OCI-LY1 (cell line): Measurements from ENCODE around the gene INTS2.

Experiments
- H2AFZ ChIP-seq: fragments of 200-600 bp; sonication (generic), shearing (Covaris generic); 2 replicates; pipeline ENCODE4 v1.6.0; 2014; ENCODE audit warnings: antibody characterized with exemption, mild to moderate bottlenecking, low read length
- H3F3A ChIP-seq: fragments of 200-600 bp; sonication (generic), shearing (Covaris generic); 2 replicates; pipeline ENCODE4 v1.6.0; 2014; ENCODE audit warnings: mild to moderate bottlenecking, antibody characterized with exemption, low read length, moderate library complexity; ENCODE audit not compliant: insufficient read depth
- H3K27ac ChIP-seq: fragments of 200-600 bp; sonication (generic); 2 replicates; pipeline ENCODE4 v1.5.1; 2014; ENCODE audit warnings: low read length, mixed run types, mild to moderate bottlenecking, low read depth; ENCODE audit not compliant: poor library complexity, severe bottlenecking
- H3K27me3 ChIP-seq: fragments of 200-600 bp; sonication (generic); 2 replicates; pipeline ENCODE4 v1.6.0; 2014; ENCODE audit warnings: antibody characterized with exemption, mild to moderate bottlenecking, low read length, moderate library complexity; ENCODE audit not compliant: insufficient read depth
- H3K36me3 ChIP-seq: fragments of 200-600 bp; sonication (generic); 2 replicates; pipeline ENCODE4 v1.6.1; 2014; ENCODE audit warnings: mild to moderate bottlenecking, antibody characterized with exemption, low read length, moderate library complexity, mixed read lengths; ENCODE audit not compliant: insufficient read depth
- H3K4me1 ChIP-seq: fragments of 200-600 bp; sonication (generic); 2 replicates; pipeline ENCODE4 v1.5.1; 2014; ENCODE audit warnings: mild to moderate bottlenecking, low read length, moderate library complexity; ENCODE audit not compliant: insufficient read depth, severe bottlenecking
- H3K4me2 ChIP-seq: fragments of 200-600 bp; sonication (generic), shearing (Covaris generic); 2 replicates; pipeline ENCODE4 v1.6.1; 2014; ENCODE audit warnings: low read length
- H3K4me3 ChIP-seq: fragments of 200-600 bp; sonication (generic); 2 replicates; pipeline ENCODE4 v1.5.1; 2014; ENCODE audit warnings: low read length, low read depth, mild to moderate bottlenecking, mixed read lengths; ENCODE audit not compliant: poor library complexity, severe bottlenecking
- H3K79me2 ChIP-seq: fragments of 200-600 bp; shearing (Covaris generic); 2 replicates; pipeline ENCODE4 v1.6.1; 2016; ENCODE audit warnings: mixed run types, low read length, mixed read lengths; ENCODE audit not compliant: insufficient read depth
- H3K9ac ChIP-seq: fragments of 200-600 bp; sonication (generic), shearing (Covaris generic); 2 replicates; pipeline ENCODE4 v1.6.1; 2014; ENCODE audit warnings: mild to moderate bottlenecking, low read length, mixed read lengths
- H3K9me2 ChIP-seq: fragments of 200-600 bp; sonication (generic), shearing (Covaris generic); 2 replicates; pipeline ENCODE4 v1.6.1; 2014; ENCODE audit warnings: low read depth, mild to moderate bottlenecking, low read length, mixed read lengths
- H3K9me3 ChIP-seq: fragments of 200-600 bp; shearing (Covaris generic); 2 replicates; pipeline ENCODE4 v1.6.1; 2014; ENCODE audit warnings: low read length, mixed read lengths
- H4K20me1 ChIP-seq: fragments of 200-600 bp; sonication (generic), shearing (Covaris generic); 2 replicates; pipeline ENCODE4 v1.6.0; 2016; ENCODE audit warnings: mild to moderate bottlenecking, low read length; ENCODE audit not compliant: insufficient read depth
- EZH2 ChIP-seq: fragments of 200-600 bp; sonication (generic), shearing (Covaris generic); IDR thresholded peaks from 2 replicates; pipeline ENCODE4 v1.8.0; 2017; ENCODE audit warnings: borderline replicate concordance, mixed run types, mild to moderate bottlenecking, antibody characterized with exemption, low read length, moderate library complexity, mixed read lengths
- TF ChIP-seq, protein P1 (sequence below): fragments of 200-600 bp; sonication (generic), shearing (Covaris generic); IDR thresholded peaks from 2 replicates; pipeline ENCODE4 v1.5.1; 2017; ENCODE audit warnings: mild to moderate bottlenecking, antibody characterized with exemption, low read length, moderate library complexity, mixed read lengths

Gene INTS2

DNA sequence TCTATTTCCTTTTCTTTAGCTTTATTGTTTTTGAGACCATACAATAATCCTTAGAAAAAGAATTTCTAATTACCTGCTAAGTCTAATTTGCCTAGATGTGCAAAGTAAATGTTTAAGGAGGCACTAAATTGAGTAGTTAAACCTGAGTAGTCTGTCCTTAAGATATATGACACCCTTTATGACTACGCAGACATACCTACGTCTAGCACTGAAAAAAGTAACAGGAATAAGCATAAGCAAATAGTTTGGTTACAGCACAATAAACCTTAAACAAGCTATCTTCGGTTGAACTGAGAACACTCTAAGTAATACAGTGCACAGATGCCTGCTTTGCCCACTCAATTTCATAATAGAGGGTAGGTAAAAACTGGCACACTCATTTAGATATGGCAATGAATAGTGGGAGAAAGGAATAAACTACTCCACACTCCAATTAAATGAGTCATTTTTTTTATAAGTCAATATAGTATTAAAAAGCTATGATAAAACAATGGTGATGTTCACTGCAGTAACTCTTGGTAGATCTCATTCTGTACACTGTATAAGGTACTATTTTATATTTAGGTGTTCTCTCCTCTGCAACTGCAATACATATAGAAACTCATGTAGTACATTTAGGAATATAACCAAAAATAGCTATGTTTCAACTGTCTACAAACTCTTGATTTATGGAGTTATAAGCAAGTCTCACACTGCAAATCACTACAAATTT is 19.7 kb upstream of the INTS2 start:
- TF ChIP-seq, protein P1, sequence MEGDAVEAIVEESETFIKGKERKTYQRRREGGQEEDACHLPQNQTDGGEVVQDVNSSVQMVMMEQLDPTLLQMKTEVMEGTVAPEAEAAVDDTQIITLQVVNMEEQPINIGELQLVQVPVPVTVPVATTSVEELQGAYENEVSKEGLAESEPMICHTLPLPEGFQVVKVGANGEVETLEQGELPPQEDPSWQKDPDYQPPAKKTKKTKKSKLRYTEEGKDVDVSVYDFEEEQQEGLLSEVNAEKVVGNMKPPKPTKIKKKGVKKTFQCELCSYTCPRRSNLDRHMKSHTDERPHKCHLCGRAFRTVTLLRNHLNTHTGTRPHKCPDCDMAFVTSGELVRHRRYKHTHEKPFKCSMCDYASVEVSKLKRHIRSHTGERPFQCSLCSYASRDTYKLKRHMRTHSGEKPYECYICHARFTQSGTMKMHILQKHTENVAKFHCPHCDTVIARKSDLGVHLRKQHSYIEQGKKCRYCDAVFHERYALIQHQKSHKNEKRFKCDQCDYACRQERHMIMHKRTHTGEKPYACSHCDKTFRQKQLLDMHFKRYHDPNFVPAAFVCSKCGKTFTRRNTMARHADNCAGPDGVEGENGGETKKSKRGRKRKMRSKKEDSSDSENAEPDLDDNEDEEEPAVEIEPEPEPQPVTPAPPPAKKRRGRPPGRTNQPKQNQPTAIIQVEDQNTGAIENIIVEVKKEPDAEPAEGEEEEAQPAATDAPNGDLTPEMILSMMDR, result no peak
- TF ChIP-seq EZH2, result no peak
- Histone ChIP-seq H3K79me2 (no peaks in the 10 kb centered on the region), H3F3A (no peaks in the 10 kb centered on the region), H3K4me1 (no peaks in the 10 kb centered on the region), H3K9ac (no peak overlapping the region), H2AFZ (no peak overlapping the region), H3K27me3 (no peaks in the 10 kb centered on the region), H3K9me2 (no peaks in the 10 kb centered on the region), H3K9me3 (no peaks in the 10 kb centered on the region), H3K36me3 (peaks cover 94% of the 10 kb centered on the region), H3K27ac (no peak overlapping the region), H3K4me2 (no peak overlapping the region), H4K20me1 (no peaks in the 10 kb centered on the region), H3K4me3 (no peak overlapping the region)

DNA sequence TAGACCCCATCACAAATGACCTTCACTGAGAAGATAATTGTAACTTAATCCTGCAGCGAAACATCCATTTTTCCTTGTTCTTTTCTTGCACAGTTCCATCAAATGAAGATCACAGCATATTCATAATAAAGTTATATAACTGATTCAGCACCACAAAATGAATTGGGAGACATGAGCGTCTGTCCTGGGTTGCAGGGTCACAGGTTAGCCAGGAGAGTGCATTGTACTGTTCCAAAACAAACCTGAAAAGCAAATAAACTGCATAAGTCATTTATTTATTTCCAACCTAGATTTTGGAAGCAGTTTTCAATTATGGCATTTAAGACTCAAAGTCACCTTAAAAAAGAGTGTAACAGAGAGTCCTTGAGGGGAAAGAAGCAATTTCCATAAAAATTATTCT is 18.6 kb upstream of the INTS2 start:
- no peaks in the 10 kb centered on the region for H3K27me3 ChIP-seq
- H3K36me3 ChIP-seq, result peaks cover 91% of the 10 kb centered on the region
- H3K9ac ChIP-seq, result no peak overlapping the region
- no peak overlapping the region for H3K27ac ChIP-seq
- H3K79me2 ChIP-seq, result no peaks in the 10 kb centered on the region
- no peak overlapping the region for H3K4me3 ChIP-seq
- H3K9me3 ChIP-seq, result no peaks in the 10 kb centered on the region
- no peak for TF ChIP-seq EZH2
- TF ChIP-seq, protein P1, result no peak
- H3K4me2 ChIP-seq, result no peak overlapping the region
- H3K9me2 ChIP-seq, result no peaks in the 10 kb centered on the region
- no peaks in the 10 kb centered on the region for H3K4me1 ChIP-seq
- H2AFZ ChIP-seq, result no peak overlapping the region
- H4K20me1 ChIP-seq, result no peaks in the 10 kb centered on the region
- H3F3A ChIP-seq, result no peaks in the 10 kb centered on the region

DNA sequence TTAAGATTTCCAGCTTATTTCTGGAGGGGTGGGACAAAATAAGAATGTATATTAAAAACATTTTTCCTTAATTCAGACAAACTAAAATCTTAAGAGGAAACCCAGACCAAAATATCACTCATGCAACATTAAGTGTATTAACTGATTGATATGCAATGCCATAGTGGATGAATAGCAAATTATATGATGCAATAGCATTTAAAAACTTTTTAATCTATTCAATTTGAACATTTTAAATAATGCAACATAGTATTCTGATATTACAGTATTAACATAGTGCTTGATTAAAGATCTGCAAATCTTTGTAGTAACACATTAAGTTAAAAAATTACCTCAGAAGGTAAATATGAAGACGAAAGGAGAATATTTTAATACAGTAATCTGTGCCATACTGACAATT is 15.3 kb upstream of the INTS2 start:
- Histone ChIP-seq H3K36me3 (peaks cover 65% of the 10 kb centered on the region), H4K20me1 (no peaks in the 10 kb centered on the region), H3K27me3 (no peaks in the 10 kb centered on the region), H3K27ac (no peak overlapping the region), H3F3A (no peaks in the 10 kb centered on the region; the same call in 1 of the 2 replicates), H3K9ac (no peak overlapping the region), H3K4me3 (no peak overlapping the region), H3K4me1 (no peaks in the 10 kb centered on the region), H2AFZ (no peak overlapping the region), H3K9me3 (no peaks in the 10 kb centered on the region), H3K4me2 (no peak overlapping the region), H3K79me2 (no peaks in the 10 kb centered on the region), H3K9me2 (no peaks in the 10 kb centered on the region)
- TF ChIP-seq EZH2, result no peak
- TF ChIP-seq, protein P1, result no peak
